Measurements from ENCODE around the gene PDCD2. TPM values are rescaled to one million over a fixed set of nuclear protein-coding genes. Genes with fewer than 3 reads are reported as not detected.
"Not testable (repeated sequence)": the region's sequence is repeated elsewhere in the genome, so short reads cannot be mapped to it uniquely, and the experiment has no call there.

PDCD2 gene
- 75.0 and 77.8 TPM in 2 replicates for total RNA-seq
- polyA plus RNA-seq: 64.0 and 65.2 TPM in 2 replicates

- peak within 1 kb of the TSS; percentile 92 for H2AFZ ChIP-seq
- no peak for TF ChIP-seq EZH2 (IDR thresholded peaks at IDR 0.05; ENCODE audit: borderline replicate concordance)
- TF ChIP-seq CTCF (IDR thresholded peaks at IDR 0.05; ENCODE audit: poor library complexity): no peak
- no peak for TF ChIP-seq EZH2phosphoT487 (IDR thresholded peaks at IDR 0.05; ENCODE audit: low read depth, severe bottlenecking, unreplicated experiment)
- H3K79me2 ChIP-seq: peaks cover 11% of the 10 kb centered on the region
- no peaks in the 10 kb centered on the region for H3K9me3 ChIP-seq (ENCODE audit: low read depth)
- peak within 1 kb of the TSS; percentile 91 for H3K27ac ChIP-seq
- H3K9me2 ChIP-seq (replicated peaks; ENCODE audit: insufficient read depth): no peaks in the 10 kb centered on the region
- H3K36me3 ChIP-seq (replicated peaks; ENCODE audit: insufficient read depth, low read depth): no peaks in the 10 kb centered on the region
- peak within 1 kb of the TSS; percentile 93 for H3K4me3 ChIP-seq
- peaks cover 9% of the 10 kb centered on the region for H3K4me1 ChIP-seq (ENCODE audit: insufficient read depth)
- no peaks in the 10 kb centered on the region for H3K27me3 ChIP-seq
- H4K20me1 ChIP-seq (ENCODE audit: insufficient read depth, poor library complexity, severe bottlenecking): no peaks in the 10 kb centered on the region
- peak; percentile 96 for DNase-seq (ENCODE audit: low spot score)
- WGBS (ENCODE audit: low lambda C conversion rate, missing lambda C conversion rate): under 1% methylated on average over 64 of the region's 81 CpGs
- peak within 1 kb of the TSS; percentile 85 for H3K4me2 ChIP-seq
These were observed at the start of gene PDCD2 for GRCh38 chr6:170584181-170584953. Gene PDCD2 (minus strand): TSS chr6:170584637. CDS start chr6:170584581, 56 bp downstream.

- H3K4me1 ChIP-seq (ENCODE audit: insufficient read depth); DNase-seq (ENCODE audit: low spot score); H3K4me3 ChIP-seq; H4K20me1 ChIP-seq (ENCODE audit: insufficient read depth, poor library complexity, severe bottlenecking); H3K79me2 ChIP-seq; H3K27me3 ChIP-seq; H3K27ac ChIP-seq; H2AFZ ChIP-seq; H3K4me2 ChIP-seq; H3K36me3 ChIP-seq (replicated peaks; ENCODE audit: insufficient read depth, low read depth); H3K9me3 ChIP-seq (ENCODE audit: low read depth); H3K9me2 ChIP-seq (replicated peaks; ENCODE audit: insufficient read depth): not testable (repeated sequence)
- WGBS (ENCODE audit: low lambda C conversion rate, missing lambda C conversion rate): no CpG with 5 or more reads among the region's 1 CpG
These were observed 31.6 kb upstream of the PDCD2 start for GRCh38 chr6:170616020-170616554.

- DNase-seq (ENCODE audit: low spot score); H3K9me2 ChIP-seq (replicated peaks; ENCODE audit: insufficient read depth); H4K20me1 ChIP-seq (ENCODE audit: insufficient read depth, poor library complexity, severe bottlenecking); H3K27me3 ChIP-seq; H3K9me3 ChIP-seq (ENCODE audit: low read depth); H3K79me2 ChIP-seq; H2AFZ ChIP-seq; H3K4me3 ChIP-seq; H3K4me1 ChIP-seq (ENCODE audit: insufficient read depth); H3K36me3 ChIP-seq (replicated peaks; ENCODE audit: insufficient read depth, low read depth); H3K27ac ChIP-seq: not testable (repeated sequence)
- 1% methylated on average over 11 of the region's 55 CpGs for WGBS (ENCODE audit: low lambda C conversion rate, missing lambda C conversion rate)
- H3K4me2 ChIP-seq: peak overlapping the region; percentile 62
These were observed 27.9 kb upstream of the PDCD2 start for GRCh38 chr6:170612256-170612804.

GRCh38 chr6:170609225-170609624 is 24.8 kb upstream of the PDCD2 start:
- H3K36me3 ChIP-seq (replicated peaks; ENCODE audit: insufficient read depth, low read depth); H3K4me3 ChIP-seq; H3K27ac ChIP-seq; H3K4me2 ChIP-seq; H3K79me2 ChIP-seq; H2AFZ ChIP-seq; H4K20me1 ChIP-seq (ENCODE audit: insufficient read depth, poor library complexity, severe bottlenecking); DNase-seq (ENCODE audit: low spot score); H3K9me2 ChIP-seq (replicated peaks; ENCODE audit: insufficient read depth); H3K9me3 ChIP-seq (ENCODE audit: low read depth); H3K4me1 ChIP-seq (ENCODE audit: insufficient read depth): not testable (repeated sequence)
- H3K27me3 ChIP-seq: peaks cover 19% of the 10 kb centered on the region
- 79% methylated on average over 8 of the region's 8 CpGs for WGBS (ENCODE audit: low lambda C conversion rate, missing lambda C conversion rate)

All from hepatocyte (in vitro differentiated cells).